HEK293 (cell line): ENCODE data around the gene RPS25.

ENCODE experiments used
- CTCF ChIP-seq: fragments of 450-650 bp; formaldehyde crosslinking; IDR thresholded peaks from 2 replicates; pipeline ENCODE4 v1.5.1; 2016; ENCODE audit warnings: missing biosample characterization, missing genetic modification characterization
- ELK4 ChIP-seq: IDR thresholded peaks from 2 replicates; pipeline ENCODE4 v1.6.1; 2011; ENCODE audit warnings: mild to moderate bottlenecking, low read depth, low read length, borderline replicate concordance
- HOXC10 ChIP-seq: sonication (generic); formaldehyde crosslinking; IDR thresholded peaks from 2 replicates; pipeline ENCODE4 v1.8.1; 2023; ENCODE audit warnings: mild to moderate bottlenecking, missing genetic modification reagents
- KLF1 ChIP-seq: fragments of 450-650 bp; formaldehyde crosslinking; IDR thresholded peaks from 2 replicates; pipeline ENCODE4 v1.5.1; 2016; ENCODE audit warnings: missing biosample characterization, missing genetic modification characterization
- KLF10 ChIP-seq: fragments of 450-650 bp; IDR thresholded peaks from 2 replicates; pipeline ENCODE4 v1.5.1; 2018; ENCODE audit warnings: missing biosample characterization, mild to moderate bottlenecking, missing genetic modification characterization
- PRDM10 ChIP-seq: fragments of 450-650 bp; formaldehyde crosslinking; IDR thresholded peaks from 2 replicates; pipeline ENCODE4 v1.5.1; 2016; ENCODE audit warnings: missing biosample characterization, missing genetic modification characterization
- ZBTB8A ChIP-seq: fragments of 450-650 bp; formaldehyde crosslinking; IDR thresholded peaks from 2 replicates; pipeline ENCODE4 v1.5.1; 2016; ENCODE audit warnings: missing biosample characterization, missing genetic modification characterization
- ZNF513 ChIP-seq: fragments of 450-650 bp; IDR thresholded peaks from 2 replicates; pipeline ENCODE4 v1.5.1; 2018; ENCODE audit warnings: missing biosample characterization, missing genetic modification characterization
- ZNF600 ChIP-seq: fragments of 450-650 bp; formaldehyde crosslinking; IDR thresholded peaks from 2 replicates; pipeline ENCODE4 v1.5.1; 2016; ENCODE audit warnings: missing biosample characterization, missing genetic modification characterization
- ZNF639 ChIP-seq: fragments of 450-650 bp; formaldehyde crosslinking; IDR thresholded peaks from 2 replicates; pipeline ENCODE4 v1.5.1; 2016; ENCODE audit warnings: missing biosample characterization, missing genetic modification characterization
- ZSCAN30 ChIP-seq: fragments of 450-650 bp; IDR thresholded peaks from 2 replicates; pipeline ENCODE4 v1.5.1; 2018; ENCODE audit warnings: missing biosample characterization, mild to moderate bottlenecking, missing genetic modification characterization, moderate library complexity

- TF ChIP-seq ZNF513 (tag by site-specific recombination) (no peak), CTCF (tag by site-specific recombination) (no peak), ZSCAN30 (no peak), ELK4 (no peak), PRDM10 (tag by site-specific recombination) (no peak), KLF10 (tag by site-specific recombination) (no peak), HOXC10 (no peak), KLF1 (tag by site-specific recombination) (no peak), ZNF600 (tag by site-specific recombination) (no peak), ZBTB8A (no peak), ZNF639 (tag by site-specific recombination) (no peak)
Observed at GRCh38 chr11:119025541-119025940, 7.4 kb upstream of the RPS25 start.
